ENCODE results near the gene A2ML1.
"Not testable (repeated sequence)": the region's sequence is repeated elsewhere in the genome, so short reads cannot be mapped to it uniquely, and the experiment has no call there.

A2ML1 gene

DNA sequence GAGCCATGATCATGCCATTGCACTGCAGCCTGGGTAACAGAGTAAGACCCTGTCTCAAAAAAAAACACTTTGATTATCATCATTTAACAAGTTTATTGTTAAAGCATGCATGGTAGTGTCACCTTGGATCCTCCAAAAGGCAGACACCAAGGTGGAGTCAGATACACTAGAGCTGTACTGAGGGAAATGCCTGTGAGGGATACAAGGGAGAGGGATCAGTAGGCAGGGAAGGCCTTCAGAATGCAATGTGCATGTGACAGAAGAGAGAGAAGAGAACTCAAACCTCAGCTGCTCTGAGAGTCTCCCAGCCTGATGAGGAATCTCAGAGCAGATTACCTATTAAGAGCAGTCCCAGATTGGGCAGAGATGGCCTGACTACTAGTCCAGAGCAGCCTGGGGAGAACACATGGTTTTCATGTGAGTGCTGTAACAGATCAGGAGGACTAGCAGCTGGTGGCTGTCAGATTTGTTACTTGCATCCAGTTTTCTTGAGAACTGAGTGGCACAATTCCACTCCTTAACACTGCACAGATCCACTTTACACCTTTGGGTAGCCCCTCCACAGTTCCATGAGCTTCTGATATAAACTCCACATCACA, 38.0 kb upstream of the A2ML1 start:
- H3K4me3 ChIP-seq (ENCODE audit: control insufficient read depth, low read depth, low read length) = no peak overlapping the region
- no peak for TF ChIP-seq CTCF (conservative IDR thresholded peaks at IDR 0.05; ENCODE audit: control insufficient read depth, insufficient read depth, low read depth, low read length)
- no peak for DNase-seq (ENCODE audit: low read depth)

DNA sequence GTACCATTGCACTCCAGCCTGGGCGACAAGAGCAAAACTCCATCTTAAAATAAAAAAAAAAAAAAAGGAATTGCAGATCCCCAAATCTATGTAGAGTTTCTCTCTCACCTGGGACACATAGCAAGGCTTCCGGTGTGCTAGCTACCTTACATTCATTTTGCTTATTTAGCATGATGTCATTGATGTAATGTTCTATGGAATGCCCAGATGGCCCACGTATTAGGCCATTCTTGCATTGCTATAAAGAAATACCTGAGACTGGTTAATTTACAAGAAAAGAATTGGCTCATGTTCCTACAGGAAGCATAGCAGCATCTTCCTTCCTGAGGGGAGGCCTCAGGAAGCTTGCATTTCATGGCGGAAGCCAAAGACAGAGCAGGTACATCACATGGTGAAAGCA, 36.9 kb upstream of the A2ML1 start:
- no peak for DNase-seq (ENCODE audit: low read depth)
- H3K4me3 ChIP-seq (ENCODE audit: control insufficient read depth, low read depth, low read length) = no peak overlapping the region
- no peak for TF ChIP-seq CTCF (conservative IDR thresholded peaks at IDR 0.05; ENCODE audit: control insufficient read depth, insufficient read depth, low read depth, low read length)

- H3K4me3 ChIP-seq (ENCODE audit: control insufficient read depth, low read depth, low read length); DNase-seq (ENCODE audit: low read depth): not testable (repeated sequence)
Measured at GRCh38 chr12:8787206-8787605, 35.2 kb upstream of the A2ML1 start.

GRCh38 chr12:8788706-8789105, 33.7 kb upstream of the A2ML1 start:
- not testable (repeated sequence) for H3K4me3 ChIP-seq (ENCODE audit: control insufficient read depth, low read depth, low read length); DNase-seq (ENCODE audit: low read depth)

- not testable (repeated sequence) for DNase-seq (ENCODE audit: low read depth); H3K4me3 ChIP-seq (ENCODE audit: control insufficient read depth, low read depth, low read length)
Measured at GRCh38 chr12:8789341-8790013, 32.9 kb upstream of the A2ML1 start.

DNA sequence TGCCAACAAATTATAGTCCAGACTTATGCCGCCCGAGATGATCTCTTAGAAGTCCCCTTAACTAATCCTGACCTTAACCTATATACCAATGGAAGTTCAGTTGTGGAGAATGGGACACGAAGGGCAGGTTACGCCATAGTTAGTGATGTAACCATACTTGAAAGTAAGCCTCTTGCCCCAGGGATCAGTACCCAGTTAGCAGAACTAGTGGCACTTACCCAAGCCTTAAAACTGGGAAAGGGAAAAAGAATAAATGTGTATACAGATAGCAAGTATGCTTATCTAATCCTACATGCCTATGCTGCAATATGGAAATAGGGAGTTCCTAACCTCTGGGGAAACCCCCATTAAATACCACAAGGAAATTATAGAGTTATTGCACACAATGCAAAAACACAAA, 29.2 kb upstream of the A2ML1 start:
- DNase-seq (ENCODE audit: low read depth) = not testable (repeated sequence)

GRCh38 chr12:8794611-8795010, 27.8 kb upstream of the A2ML1 start:
- not testable (repeated sequence) for H3K4me3 ChIP-seq (ENCODE audit: control insufficient read depth, low read depth, low read length); DNase-seq (ENCODE audit: low read depth)

More for the DNA sequence above, 29.2 kb upstream of the A2ML1 start:
- not testable (repeated sequence) for H3K4me3 ChIP-seq (ENCODE audit: control insufficient read depth, low read depth, low read length)

DNA sequence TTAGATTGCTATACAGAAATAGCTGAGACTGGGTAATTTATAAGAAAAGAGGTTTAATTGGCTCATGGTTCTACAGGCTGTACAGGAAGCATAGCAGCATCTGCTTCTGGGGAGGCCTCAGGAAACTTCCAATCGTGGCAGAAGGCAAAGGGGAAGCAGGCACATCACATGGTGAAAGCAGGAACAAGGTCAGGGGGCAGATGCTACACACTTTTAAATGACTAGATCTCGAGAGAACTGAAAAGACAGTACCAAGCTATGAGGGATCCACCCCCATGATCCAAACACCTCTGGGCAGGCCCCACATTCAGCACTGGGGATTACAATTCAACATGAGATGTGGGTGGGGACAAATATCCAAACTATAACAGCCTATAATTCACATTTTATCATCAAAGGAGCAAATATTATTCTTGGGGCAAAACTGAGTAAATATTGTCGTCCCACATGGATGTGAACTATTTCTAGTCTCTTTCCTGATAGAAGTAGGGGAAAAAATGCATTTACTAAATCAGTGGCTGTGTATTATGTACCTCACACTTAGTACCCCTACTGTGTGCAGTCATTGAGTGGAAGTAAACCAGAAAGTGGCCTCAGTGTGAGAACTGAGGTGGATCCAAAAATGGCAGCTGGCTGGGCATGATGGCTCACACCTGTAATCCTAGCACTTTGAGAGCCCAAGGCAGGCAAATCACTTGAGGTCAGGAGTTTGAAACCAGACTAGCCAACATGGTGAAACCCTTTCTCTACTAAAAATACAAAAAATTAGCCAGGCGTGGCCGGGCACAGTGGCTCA, 25.4 kb upstream of the A2ML1 start:
- no peak for DNase-seq (ENCODE audit: low read depth)
- no peak overlapping the region for H3K4me3 ChIP-seq (ENCODE audit: control insufficient read depth, low read depth, low read length)
- TF ChIP-seq CTCF (conservative IDR thresholded peaks at IDR 0.05; ENCODE audit: control insufficient read depth, insufficient read depth, low read depth, low read length) = no peak

GRCh38 chr12:8801213-8801612, 21.2 kb upstream of the A2ML1 start:
- H3K4me3 ChIP-seq (ENCODE audit: control insufficient read depth, low read depth, low read length); DNase-seq (ENCODE audit: low read depth): not testable (repeated sequence)

DNA sequence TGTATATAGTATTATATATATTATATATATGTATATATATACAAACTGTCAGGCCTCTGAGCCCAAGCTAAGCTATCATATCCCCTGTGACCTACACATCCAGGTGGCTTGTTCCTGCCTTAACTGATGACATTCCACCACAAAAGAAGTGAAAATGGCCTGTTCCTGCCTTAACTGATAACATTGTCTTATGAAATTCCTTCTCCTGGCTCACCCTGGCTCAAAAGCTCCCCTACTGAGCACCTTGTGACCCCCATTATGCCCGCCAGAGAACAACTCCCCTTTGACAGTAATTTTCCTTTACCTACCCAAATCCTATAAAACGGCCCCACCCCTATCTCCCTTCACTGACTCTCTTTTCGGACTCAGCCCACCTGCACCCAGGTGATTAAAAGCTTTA, 17.6 kb upstream of the A2ML1 start:
- not testable (repeated sequence) for H3K4me3 ChIP-seq (ENCODE audit: control insufficient read depth, low read depth, low read length); DNase-seq (ENCODE audit: low read depth)

DNA sequence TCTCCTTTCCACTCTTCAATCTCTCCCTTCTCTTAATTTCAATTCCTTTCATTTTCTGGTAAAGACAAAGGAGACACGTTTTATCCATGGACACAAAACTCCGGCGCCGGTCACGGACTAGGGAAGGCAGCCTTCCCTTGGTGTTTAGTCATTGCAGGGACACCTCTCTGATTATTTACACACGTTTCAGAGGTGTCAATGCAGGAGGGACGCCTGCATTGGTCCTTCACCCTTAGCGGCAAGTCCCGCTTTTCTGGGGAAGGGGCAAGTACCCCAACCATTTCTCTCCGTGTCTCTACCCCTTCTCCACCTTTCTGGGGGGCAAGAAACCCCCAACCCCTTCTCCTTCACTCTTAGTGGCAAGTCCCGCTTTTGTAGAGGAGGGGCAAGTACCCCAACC, 16.9 kb upstream of the A2ML1 start:
- not testable (repeated sequence) for H3K4me3 ChIP-seq (ENCODE audit: control insufficient read depth, low read depth, low read length); DNase-seq (ENCODE audit: low read depth)

GRCh38 chr12:8807084-8807483, 15.3 kb upstream of the A2ML1 start:
- peak; percentile 22 for DNase-seq (ENCODE audit: low read depth)
- H3K4me3 ChIP-seq (ENCODE audit: control insufficient read depth, low read depth, low read length) = not testable (repeated sequence)

- not testable (repeated sequence) for H3K4me3 ChIP-seq (ENCODE audit: control insufficient read depth, low read depth, low read length); DNase-seq (ENCODE audit: low read depth)
Measured at GRCh38 chr12:8810112-8810511, 12.3 kb upstream of the A2ML1 start.
